ENCODE data around the gene AGXT2. TPM values are rescaled to one million over a fixed set of nuclear protein-coding genes. Genes with fewer than 3 reads are reported as not detected.
A peak's percentile ranks its signal among the peaks of the same experiment; 100 is the strongest.

Gene AGXT2
- total and polyA plus RNA-seq, 2 donors (not counting 1 experiment from before 2014, with no cell fraction given), result not detected

DNA sequence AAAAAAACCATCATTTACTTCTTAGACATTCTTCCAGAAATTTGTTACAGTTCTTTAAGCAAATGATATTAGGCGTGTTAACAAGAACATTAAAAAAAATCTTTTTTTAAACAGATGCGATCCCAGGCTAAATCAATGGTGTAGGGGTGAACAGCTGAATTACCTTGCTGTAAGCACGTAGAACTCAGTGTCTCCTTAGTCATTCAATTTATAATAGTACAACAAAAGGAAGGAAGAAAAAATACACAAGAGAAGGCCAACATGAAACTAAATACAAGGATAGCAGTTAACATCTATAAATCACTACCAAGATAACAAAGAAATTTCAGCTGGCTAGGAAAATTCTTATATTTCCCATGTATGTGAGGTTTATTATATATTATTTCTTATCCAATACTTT is 35.4 kb downstream of the AGXT2 start:
- Histone ChIP-seq H3K9me3 (ENCODE audit: control insufficient read depth, insufficient read depth, low read depth, low read length) (no peaks in the 10 kb centered on the region), H3K4me3 (replicated peaks in 1 of 4; ENCODE audit: control extremely low read depth in 1 of 4, insufficient read depth in 1 of 4, low read depth in 3 of 4, low read length in 4 of 4) (no peak overlapping the region), H2AFZ (ENCODE audit: low read length) (no peak overlapping the region), H3K27me3 (ENCODE audit: control insufficient read depth, insufficient read depth, low read length) (peaks cover 7% of the 10 kb centered on the region), H4K20me1 (ENCODE audit: control insufficient read depth, extremely low read depth, insufficient read depth, low read length) (no peaks in the 10 kb centered on the region), H3K4me2 (ENCODE audit: extremely low read depth, insufficient read depth, low read length) (no peak overlapping the region), H3K79me2 (ENCODE audit: control insufficient read depth, insufficient read depth, low read length) (no peaks in the 10 kb centered on the region), H3K36me3 (ENCODE audit: control insufficient read depth, insufficient read depth, low read length) (no peaks in the 10 kb centered on the region), H3K9ac (ENCODE audit: insufficient read depth, low read length) (no peak overlapping the region), H3K27ac (ENCODE audit: insufficient read depth, low read length) (no peak overlapping the region), H3K4me1 (ENCODE audit: control insufficient read depth, extremely low read depth, insufficient read depth, low read length) (no peaks in the 10 kb centered on the region)
- DNase-seq (ENCODE audit: low read depth in 2 of 2), result no peak
- TF ChIP-seq CTCF (conservative IDR thresholded peaks at IDR 0.05 in 1 of 2, IDR thresholded peaks at IDR 0.05 in 1 of 2; ENCODE audit: low read depth in 1 of 2, low read length in 2 of 2), result no peak
- TF ChIP-seq EZH2 (IDR thresholded peaks at IDR 0.05; ENCODE audit: low read length, missing control alignments), result no peak

DNA sequence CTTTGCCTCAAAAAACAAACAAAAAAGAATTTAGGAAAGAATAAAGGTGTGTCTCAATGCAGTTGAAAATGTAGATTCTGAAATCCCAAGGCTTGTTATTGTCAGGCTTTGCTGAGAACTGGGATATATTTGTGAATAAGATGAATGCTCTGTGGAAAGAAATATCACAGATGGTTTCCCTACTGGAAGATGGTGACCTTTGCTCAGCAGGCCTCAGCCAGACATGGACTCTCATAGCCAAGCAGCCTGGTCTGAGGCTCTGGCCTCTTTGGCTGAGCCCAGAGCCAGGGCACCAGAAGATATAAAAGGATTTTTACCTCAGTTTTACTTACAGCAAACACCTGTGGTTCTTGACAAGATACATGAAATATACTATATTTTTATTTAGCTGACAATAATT is 37.1 kb downstream of the AGXT2 start:
- H3K79me2 ChIP-seq (ENCODE audit: control insufficient read depth, insufficient read depth, low read length), result no peaks in the 10 kb centered on the region
- H3K36me3 ChIP-seq (ENCODE audit: control insufficient read depth, insufficient read depth, low read length), result no peaks in the 10 kb centered on the region
- no peak overlapping the region for H3K4me3 ChIP-seq (replicated peaks in 1 of 4; ENCODE audit: control extremely low read depth in 1 of 4, insufficient read depth in 1 of 4, low read depth in 3 of 4, low read length in 4 of 4)
- no peak overlapping the region for H3K9ac ChIP-seq (ENCODE audit: insufficient read depth, low read length)
- no peaks in the 10 kb centered on the region for H3K4me1 ChIP-seq (ENCODE audit: control insufficient read depth, extremely low read depth, insufficient read depth, low read length)
- no peak overlapping the region for H3K4me2 ChIP-seq (ENCODE audit: extremely low read depth, insufficient read depth, low read length)
- H2AFZ ChIP-seq (ENCODE audit: low read length), result no peak overlapping the region
- no peaks in the 10 kb centered on the region for H4K20me1 ChIP-seq (ENCODE audit: control insufficient read depth, extremely low read depth, insufficient read depth, low read length)
- no peak for TF ChIP-seq EZH2 (IDR thresholded peaks at IDR 0.05; ENCODE audit: low read length, missing control alignments)
- H3K9me3 ChIP-seq (ENCODE audit: control insufficient read depth, insufficient read depth, low read depth, low read length), result no peaks in the 10 kb centered on the region
- peaks cover 4% of the 10 kb centered on the region for H3K27me3 ChIP-seq (ENCODE audit: control insufficient read depth, insufficient read depth, low read length)
- DNase-seq (ENCODE audit: low read depth in 2 of 2), result no peak
- H3K27ac ChIP-seq (ENCODE audit: insufficient read depth, low read length), result no peak overlapping the region

GRCh38 chr5:35009657-35010056 is 38.1 kb downstream of the AGXT2 start:
- no peak overlapping the region for H3K27ac ChIP-seq (ENCODE audit: insufficient read depth, low read length)
- TF ChIP-seq EZH2 (IDR thresholded peaks at IDR 0.05; ENCODE audit: low read length, missing control alignments), result no peak
- TF ChIP-seq CTCF (conservative IDR thresholded peaks at IDR 0.05 in 1 of 2, IDR thresholded peaks at IDR 0.05 in 1 of 2; ENCODE audit: low read depth in 1 of 2, low read length in 2 of 2), result no peak
- no peaks in the 10 kb centered on the region for H3K36me3 ChIP-seq (ENCODE audit: control insufficient read depth, insufficient read depth, low read length)
- H3K9ac ChIP-seq (ENCODE audit: insufficient read depth, low read length), result no peak overlapping the region
- H3K79me2 ChIP-seq (ENCODE audit: control insufficient read depth, insufficient read depth, low read length), result no peaks in the 10 kb centered on the region
- H3K4me1 ChIP-seq (ENCODE audit: control insufficient read depth, extremely low read depth, insufficient read depth, low read length), result no peaks in the 10 kb centered on the region
- DNase-seq (ENCODE audit: low read depth in 2 of 2), result peak in 1 of 2 donors; percentile 11
- H3K4me2 ChIP-seq (ENCODE audit: extremely low read depth, insufficient read depth, low read length), result no peak overlapping the region
- no peak overlapping the region for H3K4me3 ChIP-seq (replicated peaks in 1 of 4; ENCODE audit: control extremely low read depth in 1 of 4, insufficient read depth in 1 of 4, low read depth in 3 of 4, low read length in 4 of 4)
- peaks cover 4% of the 10 kb centered on the region for H3K27me3 ChIP-seq (ENCODE audit: control insufficient read depth, insufficient read depth, low read length)
- H2AFZ ChIP-seq (ENCODE audit: low read length), result no peak overlapping the region
- no peaks in the 10 kb centered on the region for H3K9me3 ChIP-seq (ENCODE audit: control insufficient read depth, insufficient read depth, low read depth, low read length)
- no peaks in the 10 kb centered on the region for H4K20me1 ChIP-seq (ENCODE audit: control insufficient read depth, extremely low read depth, insufficient read depth, low read length)

Measured in fibroblast of lung (primary cell).